ENCODE measurements around the gene SLC16A1.

- TF ChIP-seq, protein P1, sequence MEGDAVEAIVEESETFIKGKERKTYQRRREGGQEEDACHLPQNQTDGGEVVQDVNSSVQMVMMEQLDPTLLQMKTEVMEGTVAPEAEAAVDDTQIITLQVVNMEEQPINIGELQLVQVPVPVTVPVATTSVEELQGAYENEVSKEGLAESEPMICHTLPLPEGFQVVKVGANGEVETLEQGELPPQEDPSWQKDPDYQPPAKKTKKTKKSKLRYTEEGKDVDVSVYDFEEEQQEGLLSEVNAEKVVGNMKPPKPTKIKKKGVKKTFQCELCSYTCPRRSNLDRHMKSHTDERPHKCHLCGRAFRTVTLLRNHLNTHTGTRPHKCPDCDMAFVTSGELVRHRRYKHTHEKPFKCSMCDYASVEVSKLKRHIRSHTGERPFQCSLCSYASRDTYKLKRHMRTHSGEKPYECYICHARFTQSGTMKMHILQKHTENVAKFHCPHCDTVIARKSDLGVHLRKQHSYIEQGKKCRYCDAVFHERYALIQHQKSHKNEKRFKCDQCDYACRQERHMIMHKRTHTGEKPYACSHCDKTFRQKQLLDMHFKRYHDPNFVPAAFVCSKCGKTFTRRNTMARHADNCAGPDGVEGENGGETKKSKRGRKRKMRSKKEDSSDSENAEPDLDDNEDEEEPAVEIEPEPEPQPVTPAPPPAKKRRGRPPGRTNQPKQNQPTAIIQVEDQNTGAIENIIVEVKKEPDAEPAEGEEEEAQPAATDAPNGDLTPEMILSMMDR (IDR thresholded peaks at IDR 0.05; ENCODE audit: low read depth, low read length, missing input control) = no peak
- TF ChIP-seq TAF1 (conservative IDR thresholded peaks at IDR 0.05) = no peak
- TF ChIP-seq FOXA1 (IDR thresholded peaks at IDR 0.05) = no peak
- TF ChIP-seq YY1 (IDR thresholded peaks at IDR 0.05) = no peak
- no peak for TF ChIP-seq REST (IDR thresholded peaks at IDR 0.05)
- no peak for TF ChIP-seq MAX (IDR thresholded peaks at IDR 0.05)
- no peak for TF ChIP-seq SP1 (IDR thresholded peaks at IDR 0.05)
- TF ChIP-seq RAD21 (IDR thresholded peaks at IDR 0.05) = no peak
- TF ChIP-seq GABPA (IDR thresholded peaks at IDR 0.05 in 1 of 2, conservative IDR thresholded peaks at IDR 0.05 in 1 of 2) = no peak
- TF ChIP-seq ATF3 (IDR thresholded peaks at IDR 0.05) = no peak
- TF ChIP-seq ZBTB33 (IDR thresholded peaks at IDR 0.05) = no peak
- no peak for TF ChIP-seq RXRA (IDR thresholded peaks at IDR 0.05)
- TF ChIP-seq JUND (IDR thresholded peaks at IDR 0.05) = no peak
- TF ChIP-seq FOXA2 (IDR thresholded peaks at IDR 0.05) = no peak
Measured at GRCh38 chr1:112937495-112937894, 18.5 kb downstream of the SLC16A1 start.
